Hepatocyte (in vitro differentiated cells): ENCODE results near the gene SLC29A3. TPM values are rescaled to one million over a fixed set of nuclear protein-coding genes. Genes with fewer than 3 reads are reported as not detected.

Experiments
- DNase-seq: peaks from one replicate; pipeline ENCODE4 v3.0.0-alpha.2; 2016; ENCODE audit warnings: low spot score
- H2AFZ ChIP-seq: fragments of 200-600 bp; sonication (generic); 2 replicates; pipeline ENCODE4 v1.6.0; 2016; ENCODE audit warnings: antibody characterized with exemption, mild to moderate bottlenecking
- H3K27ac ChIP-seq: fragments of 200-600 bp; sonication (generic); 2 replicates; pipeline ENCODE4 v1.5.1; 2016; ENCODE audit warnings: mild to moderate bottlenecking
- H3K27me3 ChIP-seq: fragments of 200-600 bp; sonication (generic); 2 replicates; pipeline ENCODE4 v1.6.1; 2016
- H3K36me3 ChIP-seq: fragments of 200-600 bp; sonication (generic); replicated peaks from 2 replicates; pipeline ENCODE4 v1.5.1; 2016; ENCODE audit warnings: low read depth; ENCODE audit not compliant: insufficient read depth
- H3K4me1 ChIP-seq: fragments of 200-600 bp; sonication (generic); 2 replicates; pipeline ENCODE4 v1.5.1; 2016; ENCODE audit warnings: mild to moderate bottlenecking, moderate library complexity; ENCODE audit not compliant: insufficient read depth
- H3K4me2 ChIP-seq: fragments of 200-600 bp; sonication (generic); 2 replicates; pipeline ENCODE4 v1.6.0; 2016
- H3K4me3 ChIP-seq: fragments of 200-600 bp; sonication (generic); 2 replicates; pipeline ENCODE4 v1.5.1; 2016; ENCODE audit warnings: mild to moderate bottlenecking
- H3K79me2 ChIP-seq: fragments of 200-600 bp; sonication (generic); 2 replicates; pipeline ENCODE4 v1.6.0; 2017; ENCODE audit warnings: mild to moderate bottlenecking
- H3K9me2 ChIP-seq: fragments of 200-600 bp; sonication (generic); replicated peaks from 2 replicates; pipeline ENCODE4 v1.6.0; 2017; ENCODE audit warnings: mild to moderate bottlenecking; ENCODE audit not compliant: insufficient read depth
- H3K9me3 ChIP-seq: fragments of 200-600 bp; sonication (generic); 2 replicates; pipeline ENCODE4 v1.5.1; 2016; ENCODE audit warnings: low read depth, mild to moderate bottlenecking
- H4K20me1 ChIP-seq: fragments of 200-600 bp; sonication (generic); 2 replicates; pipeline ENCODE4 v1.6.0; 2016; ENCODE audit warnings: mild to moderate bottlenecking; ENCODE audit not compliant: insufficient read depth, poor library complexity, severe bottlenecking
- CTCF ChIP-seq: fragments of 200-600 bp; sonication (generic); IDR thresholded peaks from 2 replicates; pipeline ENCODE4 v1.5.1; 2016; ENCODE audit warnings: antibody characterized with exemption, mild to moderate bottlenecking; ENCODE audit not compliant: poor library complexity
- EZH2 ChIP-seq: fragments of 200-600 bp; sonication (generic); IDR thresholded peaks from 2 replicates; pipeline ENCODE4 v1.6.1; 2016; ENCODE audit warnings: antibody characterized with exemption, mild to moderate bottlenecking, borderline replicate concordance
- EZH2phosphoT487 ChIP-seq: fragments of 200-600 bp; sonication (generic); IDR thresholded peaks from one replicate; pipeline ENCODE4 v1.6.1; 2018; ENCODE audit warnings: antibody characterized with exemption, mild to moderate bottlenecking, low read depth, moderate library complexity; ENCODE audit not compliant: unreplicated experiment, severe bottlenecking
- WGBS: methylation state at CpG from one replicate; pipeline ENCODE4 v1.1.6; 2016; ENCODE audit warnings: low lambda C conversion rate; ENCODE audit errors: missing lambda C conversion rate; 5-methylcytosine and 5-hydroxymethylcytosine counted together
- polyA plus RNA-seq: library from polyadenylated mRNA; unstranded; fragments of >200 nt; fragmentation: Nextera tagmentation; extraction: Ambion mirVana; gene quantifications from 2 replicates; pipeline ENCODE4 v1.2.1, GENCODE V29; 2016
- total RNA-seq: library from RNA; depleted of rRNA; stranded (reverse); fragments of >200 nt; gene quantifications from 2 replicates; pipeline ENCODE4 v1.2.3, GENCODE V29; 2014

Gene SLC29A3
- total and polyA plus RNA-seq, 2 experiments from 2014 or later, result 8.4 to 12.0 TPM

- no peaks in the 10 kb centered on the region for H3K79me2 ChIP-seq
- H3K27me3 ChIP-seq, result no peaks in the 10 kb centered on the region
- no peaks in the 10 kb centered on the region for H3K9me3 ChIP-seq
- H3K9me2 ChIP-seq, result no peaks in the 10 kb centered on the region
- WGBS, result 83% methylated on average over 3 of the region's 3 CpGs
- H3K27ac ChIP-seq, result no peak overlapping the region
- H3K4me2 ChIP-seq, result no peak overlapping the region
- H2AFZ ChIP-seq, result no peak overlapping the region
- TF ChIP-seq EZH2 (no peak), EZH2phosphoT487 (no peak), CTCF (no peak)
- no peaks in the 10 kb centered on the region for H3K4me1 ChIP-seq
- no peaks in the 10 kb centered on the region for H3K36me3 ChIP-seq
- no peaks in the 10 kb centered on the region for H4K20me1 ChIP-seq
- H3K4me3 ChIP-seq, result no peak overlapping the region
- DNase-seq, result no peak
These were observed 21.7 kb upstream of the SLC29A3 start for GRCh38 chr10:71297343-71297742.

- Histone ChIP-seq H3K9me2 (no peaks in the 10 kb centered on the region), H3K27ac (no peak overlapping the region), H3K4me3 (no peak overlapping the region), H3K4me1 (no peaks in the 10 kb centered on the region), H3K79me2 (no peaks in the 10 kb centered on the region), H4K20me1 (no peaks in the 10 kb centered on the region), H3K27me3 (no peaks in the 10 kb centered on the region), H3K4me2 (no peak overlapping the region), H2AFZ (no peak overlapping the region), H3K36me3 (no peaks in the 10 kb centered on the region), H3K9me3 (no peaks in the 10 kb centered on the region)
- DNase-seq, result no peak
- no peak for TF ChIP-seq EZH2
- TF ChIP-seq CTCF, result no peak
- TF ChIP-seq EZH2phosphoT487, result no peak
- WGBS, result 93% methylated on average over 14 of the region's 14 CpGs
These were observed 19.8 kb upstream of the SLC29A3 start for GRCh38 chr10:71299071-71299785.

GRCh38 chr10:71300555-71301370, 18.3 kb upstream of the SLC29A3 start:
- 93% methylated on average over 16 of the region's 16 CpGs for WGBS
- no peaks in the 10 kb centered on the region for H3K9me2 ChIP-seq
- no peaks in the 10 kb centered on the region for H3K36me3 ChIP-seq

More at GRCh38 chr10:71300555-71301370, 18.3 kb upstream of the SLC29A3 start:
- H2AFZ ChIP-seq, result no peak overlapping the region
- no peak for DNase-seq
- H3K27ac ChIP-seq, result no peak overlapping the region
- H3K4me3 ChIP-seq, result no peak overlapping the region
- TF ChIP-seq EZH2, result no peak
- TF ChIP-seq CTCF, result no peak
- TF ChIP-seq EZH2phosphoT487, result no peak
- no peaks in the 10 kb centered on the region for H3K27me3 ChIP-seq
- no peaks in the 10 kb centered on the region for H3K79me2 ChIP-seq
- no peaks in the 10 kb centered on the region for H4K20me1 ChIP-seq
- H3K9me3 ChIP-seq, result no peaks in the 10 kb centered on the region
- no peak overlapping the region for H3K4me2 ChIP-seq
- H3K4me1 ChIP-seq, result no peaks in the 10 kb centered on the region
